Liver (tissue), 9 donors: ENCODE results near the gene CFAP97. TPM values are rescaled to one million over a fixed set of nuclear protein-coding genes. Genes with fewer than 3 reads are reported as not detected.

Experiments used
- DNase-seq: peaks from one replicate; pipeline ENCODE4 v3.0.0-alpha.2; 2017; ENCODE audit warnings: low spot score
- H3K27ac ChIP-seq, 2 donors: one replicate each; pipeline ENCODE4 v1.7.0; 2013; ENCODE audit warnings: inconsistent platforms in 2 of 2, low read length in 2 of 2, control low read depth in 1 of 2, low read depth in 1 of 2, mild to moderate bottlenecking in 1 of 2
- H3K27me3 ChIP-seq, 4 donors: one replicate each; pipeline versions ENCODE4 v1.6.1 to v1.7.0; 2013; ENCODE audit warnings: low read length in 3 of 4, inconsistent platforms in 1 of 4, mild to moderate bottlenecking in 1 of 4, moderate library complexity in 1 of 4; ENCODE audit not compliant: control insufficient read depth in 4 of 4, insufficient read depth in 4 of 4
- H3K36me3 ChIP-seq, 4 donors: one replicate each; pipeline versions ENCODE4 v1.6.1 to v1.7.0; 2013; ENCODE audit warnings: low read length in 3 of 4, mild to moderate bottlenecking in 3 of 4, low read depth in 1 of 4, moderate library complexity in 1 of 4; ENCODE audit not compliant: control insufficient read depth in 4 of 4, insufficient read depth in 3 of 4
- H3K4me1 ChIP-seq, 4 donors: one replicate each; pipeline versions ENCODE4 v1.6.1 to v1.7.0; 2013; ENCODE audit warnings: low read length in 3 of 4, mild to moderate bottlenecking in 3 of 4, moderate library complexity in 1 of 4; ENCODE audit not compliant: control insufficient read depth in 4 of 4, insufficient read depth in 4 of 4
- H3K4me3 ChIP-seq, 3 donors: one replicate each; pipeline versions ENCODE4 v1.6.1 to v1.7.0; 2013; ENCODE audit warnings: low read length in 3 of 3, control low read depth in 1 of 3, low read depth in 1 of 3, mild to moderate bottlenecking in 1 of 3
- H3K9ac ChIP-seq, 2 donors: one replicate each; pipeline ENCODE4 v1.7.0; 2013; ENCODE audit warnings: low read length in 2 of 2, mild to moderate bottlenecking in 2 of 2, moderate library complexity in 2 of 2, control low read depth in 1 of 2, low read depth in 1 of 2
- H3K9me3 ChIP-seq, 4 donors: one replicate each; pipeline versions ENCODE4 v1.6.1 to v1.7.0; 2013; ENCODE audit warnings: low read length in 3 of 4; ENCODE audit not compliant: control insufficient read depth in 4 of 4
- EGR1 ChIP-seq, 2 donors: IDR thresholded peaks; 2 replicates each; pipeline ENCODE4 v1.6.1; 2016 to 2018; ENCODE audit warnings: antibody characterized with exemption in 2 of 2, low read depth in 2 of 2
- FOXA1 ChIP-seq: IDR thresholded peaks from 2 replicates; pipeline ENCODE4 v1.6.1; 2016; ENCODE audit warnings: antibody characterized with exemption
- GABPA ChIP-seq, 2 donors: IDR thresholded peaks in 1 of 2; conservative IDR thresholded peaks in 1 of 2; 2 replicates each; pipeline ENCODE4 v1.6.1; 2016; ENCODE audit warnings: antibody characterized with exemption in 2 of 2, mild to moderate bottlenecking in 1 of 2, moderate library complexity in 1 of 2
- HNF4A ChIP-seq, 2 donors: conservative IDR thresholded peaks; 2 replicates each; pipeline ENCODE4 v1.6.1; 2016; ENCODE audit warnings: antibody characterized with exemption in 2 of 2, mild to moderate bottlenecking in 2 of 2
- HNF4G ChIP-seq: IDR thresholded peaks from 2 replicates; pipeline ENCODE4 v1.6.1; 2016; ENCODE audit warnings: antibody characterized with exemption
- JUND ChIP-seq, 2 donors: IDR thresholded peaks; 2 replicates each; pipeline ENCODE4 v1.6.1; 2016; ENCODE audit warnings: antibody characterized with exemption in 2 of 2
- NR2F2 ChIP-seq: IDR thresholded peaks from 2 replicates; pipeline ENCODE4 v1.6.1; 2016; ENCODE audit warnings: antibody characterized with exemption
- SP1 ChIP-seq: IDR thresholded peaks from 2 replicates; pipeline ENCODE4 v1.6.1; 2018; ENCODE audit warnings: antibody characterized with exemption, mild to moderate bottlenecking
- TAF1 ChIP-seq: conservative IDR thresholded peaks from 2 replicates; pipeline ENCODE4 v1.6.1; 2016; ENCODE audit warnings: antibody characterized with exemption, mild to moderate bottlenecking
- YY1 ChIP-seq: IDR thresholded peaks from 2 replicates; pipeline ENCODE4 v1.6.1; 2016; ENCODE audit warnings: antibody characterized with exemption, mild to moderate bottlenecking
- WGBS: extraction: QIAGEN DNeasy Blood & Tissue Kit; methylation state at CpG from one replicate; pipeline ENCODE4 v1.1.7; 2013; 5-methylcytosine and 5-hydroxymethylcytosine counted together
- polyA plus RNA-seq, 2 donors: library from polyadenylated mRNA; stranded (reverse) in 1 of 2; unstranded in 1 of 2; fragments of 200-250 nt in 1 of 2; fragments of >200 nt in 1 of 2; fragmentation: Nextera tagmentation in 1 of 2; extraction: Ambion mirVana in 1 of 2; gene quantifications; one replicate each; pipeline versions ENCODE4 v1.2.1 to v1.2.3, GENCODE V29; 2013 to 2015
- total RNA-seq, 2 donors: library from RNA; depleted of rRNA; stranded (reverse); fragments of >200 nt; gene quantifications; one replicate each; pipeline ENCODE4 v1.2.3, GENCODE V29; 2014
- TF ChIP-seq, protein P1 (sequence below): IDR thresholded peaks from 2 replicates; pipeline ENCODE4 v1.6.1; 2016; ENCODE audit warnings: antibody characterized with exemption
- TF ChIP-seq, protein P2 (sequence below): fragments of 150-350 bp; IDR thresholded peaks from 2 replicates; pipeline ENCODE4 v1.5.1; 2017; ENCODE audit warnings: improper control_type of control experiment, low read depth, low read length; ENCODE audit not compliant: missing input control
- TF ChIP-seq, protein P3 (sequence below): IDR thresholded peaks from 2 replicates; pipeline ENCODE4 v1.6.1; 2016; ENCODE audit warnings: antibody characterized with exemption
- TF ChIP-seq, protein P4 (sequence below): IDR thresholded peaks from 2 replicates; pipeline ENCODE4 v1.6.1; 2016; ENCODE audit warnings: antibody characterized with exemption
- donor health status: healthy.
- donor health status: healthy.
- donor health status: healthy.
- donor health status: healthy.
- donor health status: healthy.

Gene CFAP97
- total and polyA plus RNA-seq, 4 donors, result 7.5 to 30.9 (median 18.7) TPM

DNA sequence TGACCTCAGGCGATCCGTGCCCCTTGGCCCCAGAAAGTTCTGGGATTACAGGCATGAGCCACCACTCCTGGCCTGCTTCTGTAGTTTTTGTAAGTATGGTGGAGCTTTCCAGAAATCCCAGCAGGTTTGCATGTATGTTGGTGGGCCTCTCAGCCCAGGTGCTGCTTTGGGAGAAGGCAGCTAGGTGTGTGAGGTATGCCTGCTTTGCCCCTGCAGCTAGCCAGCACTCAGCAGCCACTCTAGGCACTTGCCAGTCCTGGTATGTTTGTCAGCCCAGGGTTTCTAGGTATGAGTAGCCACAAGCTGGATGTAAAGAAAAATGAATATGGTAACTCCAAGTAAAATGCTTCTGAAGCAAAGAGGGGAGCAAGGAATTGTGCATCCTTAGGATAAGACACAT is 14.5 kb upstream of the CFAP97 start (continued):
- TF ChIP-seq, protein P1, sequence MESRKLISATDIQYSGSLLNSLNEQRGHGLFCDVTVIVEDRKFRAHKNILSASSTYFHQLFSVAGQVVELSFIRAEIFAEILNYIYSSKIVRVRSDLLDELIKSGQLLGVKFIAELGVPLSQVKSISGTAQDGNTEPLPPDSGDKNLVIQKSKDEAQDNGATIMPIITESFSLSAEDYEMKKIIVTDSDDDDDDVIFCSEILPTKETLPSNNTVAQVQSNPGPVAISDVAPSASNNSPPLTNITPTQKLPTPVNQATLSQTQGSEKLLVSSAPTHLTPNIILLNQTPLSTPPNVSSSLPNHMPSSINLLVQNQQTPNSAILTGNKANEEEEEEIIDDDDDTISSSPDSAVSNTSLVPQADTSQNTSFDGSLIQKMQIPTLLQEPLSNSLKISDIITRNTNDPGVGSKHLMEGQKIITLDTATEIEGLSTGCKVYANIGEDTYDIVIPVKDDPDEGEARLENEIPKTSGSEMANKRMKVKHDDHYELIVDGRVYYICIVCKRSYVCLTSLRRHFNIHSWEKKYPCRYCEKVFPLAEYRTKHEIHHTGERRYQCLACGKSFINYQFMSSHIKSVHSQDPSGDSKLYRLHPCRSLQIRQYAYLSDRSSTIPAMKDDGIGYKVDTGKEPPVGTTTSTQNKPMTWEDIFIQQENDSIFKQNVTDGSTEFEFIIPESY, result no peak
- TF ChIP-seq JUND (IDR thresholded peaks at IDR 0.05) (no peak), SP1 (no peak), GABPA (IDR thresholded peaks at IDR 0.05 in 1 of 2, conservative IDR thresholded peaks at IDR 0.05 in 1 of 2) (no peak)

DNA sequence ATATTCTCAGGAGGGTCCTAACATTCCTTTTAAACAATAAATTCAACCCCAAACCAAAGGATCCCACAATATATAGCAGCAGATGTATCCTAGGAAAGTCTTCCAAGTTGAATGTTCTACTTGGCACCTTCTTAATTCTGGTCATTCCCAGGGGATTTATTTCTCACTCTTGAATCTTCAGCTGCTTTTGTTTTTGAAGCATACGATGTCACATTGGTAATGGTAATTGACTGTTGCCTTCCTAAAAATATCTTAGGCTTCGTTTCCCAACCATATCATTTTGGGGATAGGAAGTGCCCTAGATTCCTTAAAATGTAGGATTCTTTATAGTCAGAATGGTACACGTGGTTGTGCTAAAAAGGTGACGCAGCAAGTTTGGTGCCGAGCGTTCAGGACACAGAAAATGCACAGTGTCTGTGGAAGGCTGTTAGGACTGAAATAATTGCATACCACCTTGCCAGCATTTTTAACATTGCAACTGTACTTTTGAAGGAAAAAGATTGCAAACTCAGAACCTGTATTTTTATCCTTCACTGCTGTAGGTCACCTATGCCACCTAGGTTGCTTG is 13.7 kb upstream of the CFAP97 start:
- WGBS, result 90% methylated on average over 6 of the region's 6 CpGs
- no peaks in the 10 kb centered on the region for H3K27me3 ChIP-seq
- H3K4me1 ChIP-seq, result peaks cover 0 to 2% (median 0%) of the 10 kb centered on the region in 4 donors
- H3K27ac ChIP-seq, result no peak overlapping the region
- DNase-seq, result no peak
- H3K9me3 ChIP-seq, result no peaks in the 10 kb centered on the region
- H3K9ac ChIP-seq, result no peak overlapping the region
- no peaks in the 10 kb centered on the region for H3K36me3 ChIP-seq
- TF ChIP-seq FOXA1 (no peak), HNF4A (conservative IDR thresholded peaks at IDR 0.05) (no peak), HNF4G (no peak)
- TF ChIP-seq, protein P2, sequence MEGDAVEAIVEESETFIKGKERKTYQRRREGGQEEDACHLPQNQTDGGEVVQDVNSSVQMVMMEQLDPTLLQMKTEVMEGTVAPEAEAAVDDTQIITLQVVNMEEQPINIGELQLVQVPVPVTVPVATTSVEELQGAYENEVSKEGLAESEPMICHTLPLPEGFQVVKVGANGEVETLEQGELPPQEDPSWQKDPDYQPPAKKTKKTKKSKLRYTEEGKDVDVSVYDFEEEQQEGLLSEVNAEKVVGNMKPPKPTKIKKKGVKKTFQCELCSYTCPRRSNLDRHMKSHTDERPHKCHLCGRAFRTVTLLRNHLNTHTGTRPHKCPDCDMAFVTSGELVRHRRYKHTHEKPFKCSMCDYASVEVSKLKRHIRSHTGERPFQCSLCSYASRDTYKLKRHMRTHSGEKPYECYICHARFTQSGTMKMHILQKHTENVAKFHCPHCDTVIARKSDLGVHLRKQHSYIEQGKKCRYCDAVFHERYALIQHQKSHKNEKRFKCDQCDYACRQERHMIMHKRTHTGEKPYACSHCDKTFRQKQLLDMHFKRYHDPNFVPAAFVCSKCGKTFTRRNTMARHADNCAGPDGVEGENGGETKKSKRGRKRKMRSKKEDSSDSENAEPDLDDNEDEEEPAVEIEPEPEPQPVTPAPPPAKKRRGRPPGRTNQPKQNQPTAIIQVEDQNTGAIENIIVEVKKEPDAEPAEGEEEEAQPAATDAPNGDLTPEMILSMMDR, result no peak
- H3K4me3 ChIP-seq, result no peak overlapping the region

DNA sequence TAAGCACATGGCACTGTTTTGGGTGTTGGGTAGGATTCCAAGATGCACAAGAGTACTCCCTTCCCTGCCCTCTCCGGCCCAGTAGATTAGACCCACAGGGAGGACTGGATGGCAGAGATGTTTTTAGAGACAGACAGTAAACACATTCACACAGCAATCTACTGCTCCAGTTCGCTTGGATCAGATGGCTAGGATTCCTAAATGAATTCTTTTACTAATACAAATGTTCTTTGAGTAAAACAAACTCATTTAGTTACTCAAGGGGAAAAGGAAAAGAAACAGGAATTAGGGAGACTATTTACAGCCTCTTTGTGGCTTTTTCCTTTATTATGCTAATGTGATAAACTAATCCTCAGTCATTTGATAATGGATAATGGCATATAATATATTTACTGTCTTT is 11.5 kb upstream of the CFAP97 start:
- Histone ChIP-seq H3K9ac (no peak overlapping the region), H3K27ac (no peak overlapping the region), H3K9me3 (no peaks in the 10 kb centered on the region), H3K4me3 (no peak overlapping the region), H3K4me1 (peaks cover 0 to 10% (median 7%) of the 10 kb centered on the region in 4 donors), H3K27me3 (no peaks in the 10 kb centered on the region), H3K36me3 (no peaks in the 10 kb centered on the region)
- DNase-seq, result no peak
- TF ChIP-seq GABPA (IDR thresholded peaks at IDR 0.05 in 1 of 2, conservative IDR thresholded peaks at IDR 0.05 in 1 of 2) (no peak), FOXA1 (no peak), TAF1 (no peak), EGR1 (IDR thresholded peaks at IDR 0.05; ENCODE audit: low read depth in 2 of 2) (no peak), NR2F2 (no peak), YY1 (no peak)
- TF ChIP-seq, protein P2, result no peak
- TF ChIP-seq, protein P3, sequence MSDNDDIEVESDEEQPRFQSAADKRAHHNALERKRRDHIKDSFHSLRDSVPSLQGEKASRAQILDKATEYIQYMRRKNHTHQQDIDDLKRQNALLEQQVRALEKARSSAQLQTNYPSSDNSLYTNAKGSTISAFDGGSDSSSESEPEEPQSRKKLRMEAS, result no peak
- TF ChIP-seq, protein P4, sequence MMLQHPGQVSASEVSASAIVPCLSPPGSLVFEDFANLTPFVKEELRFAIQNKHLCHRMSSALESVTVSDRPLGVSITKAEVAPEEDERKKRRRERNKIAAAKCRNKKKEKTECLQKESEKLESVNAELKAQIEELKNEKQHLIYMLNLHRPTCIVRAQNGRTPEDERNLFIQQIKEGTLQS, result no peak
- TF ChIP-seq, protein P1, result no peak
- 94% methylated on average over 2 of the region's 2 CpGs for WGBS
